GM18868 (cell line): Measurements from ENCODE around the gene HYDIN.

Experiments
- ATAC-seq: cut with Tn5 transposase; IDR thresholded peaks from one replicate; pipeline ENCODE4 v1.9.1; 2021; ENCODE audit warnings: mild to moderate bottlenecking, moderate library complexity; ENCODE audit not compliant: unreplicated experiment

HYDIN gene

GRCh38 chr16:70793851-70794502 is 436.5 kb downstream of the HYDIN start:
- peak; percentile 45 for ATAC-seq

GRCh38 chr16:70790815-70791214 is 439.7 kb downstream of the HYDIN start:
- ATAC-seq = no peak

GRCh38 chr16:70789595-70790447 is 440.7 kb downstream of the HYDIN start:
- ATAC-seq = no peak

- no peak for ATAC-seq
Measured at GRCh38 chr16:70788668-70789594, 441.6 kb downstream of the HYDIN start.

- no peak for ATAC-seq
Measured at GRCh38 chr16:70786020-70786755, 444.3 kb downstream of the HYDIN start.

GRCh38 chr16:70784692-70785555 is 445.6 kb downstream of the HYDIN start:
- no peak for ATAC-seq

GRCh38 chr16:70782237-70782636 is 448.3 kb downstream of the HYDIN start:
- no peak for ATAC-seq

- no peak for ATAC-seq
Measured at GRCh38 chr16:70781800-70782199, 448.7 kb downstream of the HYDIN start.

GRCh38 chr16:70780546-70780945 is 450.0 kb downstream of the HYDIN start:
- ATAC-seq = no peak

GRCh38 chr16:70779361-70779760 is 451.2 kb downstream of the HYDIN start:
- no peak for ATAC-seq

- ATAC-seq = no peak
Measured at GRCh38 chr16:70778901-70779309, 451.6 kb downstream of the HYDIN start.

GRCh38 chr16:70777973-70778406 is 452.5 kb downstream of the HYDIN start:
- ATAC-seq = no peak

- ATAC-seq = no peak
Measured at GRCh38 chr16:70777496-70777895, 453.0 kb downstream of the HYDIN start.

- ATAC-seq = no peak
Measured at GRCh38 chr16:70775399-70775798, 455.1 kb downstream of the HYDIN start.

GRCh38 chr16:70774261-70774660 is 456.3 kb downstream of the HYDIN start:
- ATAC-seq = no peak

- ATAC-seq = no peak
Measured at GRCh38 chr16:70772493-70772892, 458.0 kb downstream of the HYDIN start.

GRCh38 chr16:70770626-70771552 is 459.6 kb downstream of the HYDIN start:
- peak; percentile 66 for ATAC-seq

GRCh38 chr16:70770291-70770625 is 460.3 kb downstream of the HYDIN start:
- no peak for ATAC-seq

GRCh38 chr16:70769761-70770160 is 460.8 kb downstream of the HYDIN start:
- no peak for ATAC-seq
